HepG2 (cell line): Measurements from ENCODE around the gene EIF3A. TPM values are rescaled to one million over a fixed set of nuclear protein-coding genes. Genes with fewer than 3 reads are reported as not detected.

Experiments
- ATAC-seq: fragments of 200-7000 bp; cut with Tn5 transposase; 3 replicates; pipeline ENCODE4 v1.9.1; 2020; ENCODE audit warnings: mild to moderate bottlenecking, moderate library complexity
- BruUV-seq: library from RNA; stranded (reverse); fragments of 400-500 nt; replicated peaks from 2 replicates; lab custom pipeline; 2021; lab: Mats Ljungman, UMichigan
- CTCF ChIA-PET: fragments of 300-600 bp; formaldehyde crosslinking; extraction: SDS; loops from one replicate; lab custom pipeline; 2021; ENCODE audit warnings: low total read pairs, inconsistent platforms, low intra/inter-chr PET ratio; lab: Yijun Ruan, JAX
- POLR2A ChIA-PET: fragments of 350-600 bp; sonication (Branson Sonifier 250); formaldehyde crosslinking; loops from one replicate; lab custom pipeline; 2020; ENCODE audit warnings: antibody characterized with exemption, inconsistent platforms; lab: Yijun Ruan, JAX
- DNase-seq: peaks from one replicate; pipeline ENCODE4 v3.0.0-alpha.2; 2015; ENCODE audit warnings: low spot score
- FAIRE-seq: peaks from 3 replicates; lab custom pipeline; 2011; peaks lifted over from hg19 to GRCh38; lab: Jason Lieb, UNC
- H2AFZ ChIP-seq: one replicate; pipeline ENCODE4 v1.6.1; 2011; ENCODE audit warnings: low read length, inconsistent platforms
- H3K27ac ChIP-seq: fragments of 300-600 bp; 3 replicates; pipeline ENCODE4 v1.8.0; 2011; ENCODE audit warnings: mixed run types, mild to moderate bottlenecking, mixed read lengths, low read length, inconsistent platforms; ENCODE audit not compliant: insufficient read depth; ENCODE audit errors: extremely low read length
- H3K27me3 ChIP-seq, 2 experiments: fragments of 200-600 bp in 1 of 2; 2 replicates in 1 of 2; 3 replicates in 1 of 2; pipeline versions ENCODE4 v1.6.0 to v1.8.0; 2011; ENCODE audit warnings: low read length in 2 of 2, mild to moderate bottlenecking in 2 of 2, moderate library complexity in 2 of 2, inconsistent platforms in 1 of 2; ENCODE audit not compliant: insufficient read depth in 2 of 2, control insufficient read depth in 1 of 2
- H3K36me3 ChIP-seq, 2 experiments: fragments of 200-600 bp in 1 of 2; replicated peaks in 1 of 2; 2 replicates in 1 of 2; 3 replicates in 1 of 2; pipeline versions ENCODE4 v1.5.1 to v1.8.0; 2011; ENCODE audit warnings: low read length in 2 of 2, inconsistent platforms in 1 of 2; ENCODE audit not compliant: insufficient read depth in 2 of 2, control insufficient read depth in 1 of 2
- H3K4me1 ChIP-seq: 2 replicates; pipeline ENCODE4 v1.5.1; 2012; ENCODE audit warnings: low read length, inconsistent platforms; ENCODE audit not compliant: insufficient read depth
- H3K4me2 ChIP-seq: 2 replicates; pipeline ENCODE4 v1.6.0; 2011; ENCODE audit warnings: low read depth, low read length, inconsistent platforms
- H3K4me3 ChIP-seq, 3 experiments: fragments of 200-600 bp in 1 of 3; sonication (generic), shearing (Covaris generic) in 1 of 3; replicated peaks in 1 of 3; 2 replicates each; pipeline ENCODE4 v1.5.1; 2011 to 2016; ENCODE audit warnings: low read length in 3 of 3, inconsistent platforms in 2 of 3, low read depth in 2 of 3, mild to moderate bottlenecking in 2 of 3, control low read depth in 1 of 3, mixed read lengths in 1 of 3; ENCODE audit not compliant: insufficient read depth in 1 of 3
- H3K79me2 ChIP-seq: one replicate; pipeline ENCODE4 v1.6.1; 2011; ENCODE audit warnings: low read length, inconsistent platforms; ENCODE audit not compliant: insufficient read depth
- H3K9ac ChIP-seq: 2 replicates; pipeline ENCODE4 v1.6.0; 2011; ENCODE audit warnings: mild to moderate bottlenecking, low read depth, low read length, inconsistent platforms; ENCODE audit not compliant: insufficient read depth
- H3K9me3 ChIP-seq: 2 replicates; pipeline ENCODE4 v1.5.1; 2012; ENCODE audit warnings: mild to moderate bottlenecking, low read length
- H4K20me1 ChIP-seq: 2 replicates; pipeline ENCODE4 v1.6.0; 2011; ENCODE audit warnings: inconsistent platforms, mild to moderate bottlenecking, low read length, moderate library complexity; ENCODE audit not compliant: insufficient read depth
- CBX1 ChIP-seq: IDR thresholded peaks from one replicate; pipeline ENCODE4 v1.6.1; 2016; ENCODE audit warnings: antibody characterized with exemption, low read depth
- FOXC1 ChIP-seq: sonication (generic); formaldehyde crosslinking; IDR thresholded peaks from 2 replicates; pipeline ENCODE4 v1.8.0; 2022; ENCODE audit warnings: mild to moderate bottlenecking, missing genetic modification reagents, borderline replicate concordance
- KMT2B ChIP-seq: IDR thresholded peaks from 2 replicates; pipeline ENCODE4 v1.6.1; 2016; ENCODE audit warnings: missing genetic modification reagents, missing compliant biosample characterization
- ZBTB40 ChIP-seq, 2 experiments: fragments of 450-650 bp in 1 of 2; sonication (generic) in 1 of 2; formaldehyde crosslinking in 1 of 2; IDR thresholded peaks; 2 replicates each; pipeline versions ENCODE4 v1.6.1 to v1.8.0; 2016 to 2022; ENCODE audit warnings: antibody characterized with exemption in 1 of 2, mild to moderate bottlenecking in 1 of 2, missing genetic modification reagents in 1 of 2
- ZNF7 ChIP-seq: IDR thresholded peaks from 2 replicates; pipeline ENCODE4 v1.6.1; 2016; ENCODE audit warnings: missing biosample characterization, missing genetic modification reagents
- ZNF770 ChIP-seq: sonication (generic); formaldehyde crosslinking; IDR thresholded peaks from 2 replicates; pipeline ENCODE4 v1.5.0; 2020; ENCODE audit warnings: mild to moderate bottlenecking, missing genetic modification reagents
- ZSCAN12 ChIP-seq: sonication (generic); formaldehyde crosslinking; IDR thresholded peaks from 2 replicates; pipeline ENCODE4 v1.9.0; 2021; ENCODE audit warnings: mild to moderate bottlenecking, missing genetic modification reagents
- WGBS: methylation state at CpG from one replicate; pipeline ENCODE4 v1.1.6; 2017; ENCODE audit warnings: low lambda C conversion rate; 5-methylcytosine and 5-hydroxymethylcytosine counted together
- in situ Hi-C: cut with HindIII; loops from 2 replicates; pipeline ENCODE4 v1.10.0; 2017; ENCODE audit warnings: low pct_unique_long_range_greater_than_20kb; ENCODE audit not compliant: extremely low pct_ligation_motif_present
- intact Hi-C: fragments of 100-400 bp; cut with micrococcal nuclease; formaldehyde crosslinking; loops from one replicate; pipeline ENCODE4 v1.10.0; 2022; ENCODE audit not compliant: unreplicated experiment
- polyA plus RNA-seq, 8 experiments: library from polyadenylated mRNA; depleted of rRNA in 3 of 8; stranded (reverse) in 7 of 8; unstranded in 1 of 8; fragments of >200 nt; fragmentation: Illumina TruSeq in 4 of 8; extraction: Trizol in 4 of 8; gene quantifications; 2 replicates each; pipeline versions ENCODE4 v1.2.1 to v1.2.3, GENCODE V29; 2011 to 2016; ENCODE audit warnings: low read depth in 4 of 8, missing spikeins in 1 of 8, mixed read lengths in 1 of 8; ENCODE audit not compliant: insufficient read depth in 1 of 8
- total RNA-seq, 5 experiments: library from RNA; depleted of rRNA; stranded (reverse); fragments of >200 nt; fragmentation: Illumina TruSeq; extraction: Trizol; gene quantifications; 2 replicates each; pipeline ENCODE4 v1.2.3, GENCODE V29; 2016; ENCODE audit warnings: low read depth in 1 of 5
- TF ChIP-seq, protein P1 (sequence below): sonication (generic); formaldehyde crosslinking; IDR thresholded peaks from 2 replicates; pipeline ENCODE4 v1.5.1; 2020; ENCODE audit warnings: mild to moderate bottlenecking, moderate library complexity, missing genetic modification reagents

EIF3A gene
- total and polyA plus RNA-seq, 2 of the 13 experiments (the other 11 are each of a cell fraction or from before 2014, with no cell fraction given) = 25.6 to 117 TPM

DNA sequence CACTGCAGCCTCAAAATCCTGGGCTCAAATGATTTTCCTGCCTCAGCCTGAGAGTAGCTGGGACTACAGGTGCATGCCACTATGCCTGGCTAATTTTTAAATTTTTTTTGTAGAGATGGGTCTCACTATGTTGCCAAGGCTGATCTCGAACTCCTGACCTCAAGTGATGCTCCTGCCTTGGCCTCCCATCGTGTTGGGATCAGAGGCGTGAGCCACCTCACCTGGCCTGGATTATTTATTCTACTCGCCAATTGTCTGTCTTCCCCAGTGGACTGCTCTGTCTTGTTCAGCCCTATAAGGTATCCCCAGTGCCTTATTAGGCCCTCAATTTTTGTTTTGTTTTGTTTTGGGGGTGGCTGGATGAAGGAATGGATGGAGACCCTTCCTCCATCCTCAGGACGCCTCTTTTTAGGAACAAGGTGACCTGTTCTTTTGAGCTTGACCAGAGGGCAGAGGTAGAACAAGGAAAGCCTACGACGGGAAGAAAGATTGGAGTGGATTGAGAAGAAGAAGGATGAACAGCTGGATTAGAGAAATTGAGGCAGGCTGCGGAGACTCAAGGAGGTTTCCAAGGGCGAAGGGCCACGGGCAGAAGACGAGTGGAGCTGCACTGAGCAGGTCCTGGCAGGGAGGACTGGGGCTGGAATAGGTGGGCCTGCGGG, 22.8 kb upstream of the EIF3A start:
- peak overlapping the region; percentile 17; the same call in 1 of the 2 replicates for H3K9ac ChIP-seq
- in situ Hi-C loops (no loop called here), intact Hi-C loops (no loop called here)
- 28% methylated on average over 12 of the region's 12 CpGs for WGBS
- no TSS peak for BruUV-seq
- ATAC-seq = peak; percentile 71
- no peaks in the 10 kb centered on the region for H3K9me3 ChIP-seq
- H2AFZ ChIP-seq = no peak overlapping the region
- peak overlapping the region; percentile 69 for H3K4me2 ChIP-seq
- H3K27me3 ChIP-seq = no peaks in the 10 kb centered on the region
- H4K20me1 ChIP-seq = no peaks in the 10 kb centered on the region
- no peak for DNase-seq
- FAIRE-seq = no peak
- H3K36me3 ChIP-seq = no peaks in the 10 kb centered on the region
- no peak overlapping the region for H3K27ac ChIP-seq
- H3K4me1 ChIP-seq = peaks cover 56% of the 10 kb centered on the region
- ChIA-PET CTCF (no interaction called here), POLR2A (interaction anchor here (0.6 to 4.1 kb wide), 5 partner anchors 11 to 35 kb away, joined by 3 to 106 read pairs (median 26); partner anchors contain the start of gene EIF3A)
- H3K79me2 ChIP-seq = peaks cover 16% of the 10 kb centered on the region
- peak overlapping the region in 2 of 3 experiments; percentile 27 to 37; a peak in 3 of 6 replicates for H3K4me3 ChIP-seq
- no peak for TF ChIP-seq ZSCAN12 (CRISPR knock-in tag)
- TF ChIP-seq ZBTB40 (IDR thresholded peaks at IDR 0.05) = 0 out of 2 replicates have a peak, but pooled peaks have one; percentile 6
- TF ChIP-seq ZBTB40 (CRISPR knock-in tag; IDR thresholded peaks at IDR 0.05) = no peak
- no peak for TF ChIP-seq ZNF7 (CRISPR knock-in tag)
- peak; percentile 2 for TF ChIP-seq CBX1
- TF ChIP-seq ZNF770 (CRISPR knock-in tag) = 0 out of 2 replicates have a peak, but pooled peaks have one; percentile 14
- TF ChIP-seq, protein P1, sequence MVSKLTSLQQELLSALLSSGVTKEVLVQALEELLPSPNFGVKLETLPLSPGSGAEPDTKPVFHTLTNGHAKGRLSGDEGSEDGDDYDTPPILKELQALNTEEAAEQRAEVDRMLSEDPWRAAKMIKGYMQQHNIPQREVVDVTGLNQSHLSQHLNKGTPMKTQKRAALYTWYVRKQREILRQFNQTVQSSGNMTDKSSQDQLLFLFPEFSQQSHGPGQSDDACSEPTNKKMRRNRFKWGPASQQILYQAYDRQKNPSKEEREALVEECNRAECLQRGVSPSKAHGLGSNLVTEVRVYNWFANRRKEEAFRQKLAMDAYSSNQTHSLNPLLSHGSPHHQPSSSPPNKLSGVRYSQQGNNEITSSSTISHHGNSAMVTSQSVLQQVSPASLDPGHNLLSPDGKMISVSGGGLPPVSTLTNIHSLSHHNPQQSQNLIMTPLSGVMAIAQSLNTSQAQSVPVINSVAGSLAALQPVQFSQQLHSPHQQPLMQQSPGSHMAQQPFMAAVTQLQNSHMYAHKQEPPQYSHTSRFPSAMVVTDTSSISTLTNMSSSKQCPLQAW (CRISPR knock-in tag) = peak; percentile 37; the same call in 1 of the 2 replicates
- 0 out of 2 replicates have a peak, but pooled peaks have one; percentile 1 for TF ChIP-seq KMT2B (CRISPR knock-in tag)
- TF ChIP-seq FOXC1 = 0 out of 2 replicates have a peak, but pooled peaks have one; percentile 10
